T-helper 1 cell treated with Interleukin-12 subunit alpha and Interleukin-12 subunit beta and Interleukin-4 antibody, amounts not matched to agents 30 ng/mL and 1 ng/mL, for 36 hours (primary cell): ENCODE results near the gene CLSTN2. TPM values are rescaled to one million over a fixed set of nuclear protein-coding genes. Genes with fewer than 3 reads are reported as not detected.

ENCODE experiments used
- intact Hi-C: fragments of 100-400 bp; cut with micrococcal nuclease; formaldehyde crosslinking; loops from one replicate; pipeline ENCODE4 v1.15.1; 2024
- total RNA-seq: library from RNA; stranded (reverse); gene quantifications from 2 replicates; pipeline ENCODE4 v1.2.3, GENCODE V29; 2022

Gene CLSTN2
- total RNA-seq, 1 donor from 2014 or later: 0.05 TPM

GRCh38 chr3:140145528-140145927 is 210.5 kb downstream of the CLSTN2 start:
- intact Hi-C loops: no loop called here

GRCh38 chr3:140146668-140147067 is 211.7 kb downstream of the CLSTN2 start:
- intact Hi-C loops: no loop called here

- intact Hi-C loops: no loop called here
These were observed 213.0 kb downstream of the CLSTN2 start for GRCh38 chr3:140147965-140148490.

GRCh38 chr3:140148824-140149390 is 213.9 kb downstream of the CLSTN2 start:
- intact Hi-C loops: no loop called here

DNA sequence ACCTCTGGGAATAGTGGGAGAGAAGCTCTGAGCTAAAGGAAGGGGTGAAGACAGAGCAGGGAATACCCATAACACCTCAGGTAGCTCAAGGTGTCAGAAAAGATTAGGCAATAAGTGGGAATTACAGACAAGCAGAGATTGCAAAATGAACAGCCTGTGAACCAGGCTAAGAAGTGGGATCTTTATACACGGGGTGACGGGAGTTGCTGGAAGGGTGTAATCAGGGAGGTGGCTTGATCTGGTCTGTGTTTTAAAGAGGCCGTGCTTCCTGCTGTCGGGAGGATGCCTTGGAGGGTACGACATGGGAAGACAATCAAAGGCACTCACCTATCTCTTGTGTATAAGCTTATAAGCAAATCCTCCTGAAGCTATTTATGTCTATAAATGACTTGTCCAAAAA is 216.3 kb downstream of the CLSTN2 start:
- intact Hi-C loops: no loop called here

DNA sequence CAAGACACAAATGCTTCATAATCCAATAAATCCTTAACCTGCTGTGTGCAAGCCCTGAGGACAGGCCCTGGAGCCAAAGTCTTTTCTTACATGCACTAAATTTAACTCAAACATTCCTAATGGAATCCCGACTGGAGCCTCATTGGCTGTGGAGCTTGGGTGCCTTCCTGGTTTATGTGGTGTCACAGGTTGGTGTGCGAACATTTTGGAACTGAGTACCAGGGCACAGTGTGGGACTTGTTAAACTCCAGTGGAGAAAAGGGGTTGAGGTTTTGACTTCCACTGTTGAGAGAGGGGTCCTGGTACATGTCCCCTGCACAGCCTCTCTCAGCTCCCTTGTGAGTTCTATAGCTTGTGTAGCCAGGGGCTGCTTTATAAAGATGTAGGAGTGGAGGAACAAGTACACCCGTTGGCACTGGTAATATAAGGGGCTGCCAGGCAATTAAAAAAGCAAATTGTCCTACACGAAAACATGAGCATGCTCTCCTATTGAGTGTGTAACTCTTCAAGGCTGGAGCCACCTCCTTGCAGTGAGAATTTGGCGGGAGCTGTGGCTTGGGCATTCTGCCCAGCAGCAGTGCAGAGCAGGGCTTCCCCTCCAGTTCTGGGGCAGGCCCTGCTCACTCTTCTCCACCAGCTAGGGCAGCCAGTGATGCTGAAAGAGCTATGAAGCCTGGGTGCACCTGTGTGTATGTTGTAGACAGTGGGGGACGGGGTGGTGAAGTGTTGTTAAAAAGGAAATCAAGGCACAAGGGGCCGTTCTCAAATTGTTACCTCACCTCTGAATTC is 218.1 kb downstream of the CLSTN2 start:
- intact Hi-C loops: no loop called here

- intact Hi-C loops: no loop called here
These were observed 218.8 kb downstream of the CLSTN2 start for GRCh38 chr3:140153736-140154135.

- intact Hi-C loops: no loop called here
These were observed 222.2 kb downstream of the CLSTN2 start for GRCh38 chr3:140157161-140157560.

DNA sequence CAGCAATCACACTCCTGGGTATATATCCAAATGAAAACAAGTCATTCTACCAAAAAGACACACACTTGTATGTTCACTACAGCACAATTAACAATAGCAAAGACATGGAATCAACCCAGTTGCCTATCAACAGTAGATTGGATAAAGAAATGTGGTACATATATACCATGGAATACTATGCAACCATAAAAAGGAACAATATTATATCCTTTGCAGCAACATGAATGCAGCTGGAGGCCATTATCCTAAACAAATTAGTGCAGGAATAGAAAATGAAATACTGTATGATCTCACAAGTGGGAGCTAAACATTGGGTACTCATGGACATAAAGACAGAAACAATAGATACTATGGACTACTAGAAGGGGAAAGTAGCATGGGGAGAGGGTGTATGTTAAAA is 224.7 kb downstream of the CLSTN2 start:
- intact Hi-C loops: no loop called here

DNA sequence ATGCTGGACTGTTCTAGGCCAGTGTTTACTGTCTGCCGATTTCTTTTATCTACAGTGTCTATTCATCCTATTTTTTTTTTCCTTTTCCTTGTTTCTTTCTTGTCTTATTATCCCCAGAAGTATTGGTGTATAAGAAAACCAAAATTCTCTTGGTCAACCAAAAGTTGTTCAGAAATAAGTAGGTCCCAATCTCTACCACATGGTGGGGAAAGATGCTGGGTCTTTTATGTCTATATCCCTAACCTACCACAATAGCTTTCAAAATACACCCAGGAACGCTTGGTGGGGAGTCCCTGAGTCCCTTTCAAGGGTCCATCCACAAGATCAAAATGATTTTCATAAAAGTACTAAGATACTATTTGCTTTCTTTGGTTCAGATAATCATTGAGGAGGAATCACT is 225.6 kb downstream of the CLSTN2 start:
- intact Hi-C loops: no loop called here

DNA sequence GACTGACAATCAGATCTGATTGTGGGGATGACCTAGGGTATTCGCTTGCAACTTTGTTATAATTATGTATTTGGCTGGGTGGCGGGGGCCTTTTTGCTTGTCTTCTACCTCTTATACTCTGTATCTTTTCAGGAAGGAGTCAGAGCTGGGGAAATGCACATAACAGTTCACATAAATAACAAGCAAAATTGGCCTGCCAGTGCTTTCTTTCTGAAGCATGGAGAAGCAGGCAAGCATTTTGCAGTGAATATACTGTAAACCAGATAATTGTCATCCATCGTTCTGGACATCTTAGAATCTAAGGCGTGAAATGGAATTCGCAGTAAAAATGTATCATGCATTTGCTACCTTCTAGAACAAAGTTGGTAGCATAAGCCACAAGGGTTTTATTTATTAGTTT is 227.6 kb downstream of the CLSTN2 start:
- intact Hi-C loops: no loop called here

- intact Hi-C loops: no loop called here
These were observed 228.3 kb downstream of the CLSTN2 start for GRCh38 chr3:140163159-140163763.

DNA sequence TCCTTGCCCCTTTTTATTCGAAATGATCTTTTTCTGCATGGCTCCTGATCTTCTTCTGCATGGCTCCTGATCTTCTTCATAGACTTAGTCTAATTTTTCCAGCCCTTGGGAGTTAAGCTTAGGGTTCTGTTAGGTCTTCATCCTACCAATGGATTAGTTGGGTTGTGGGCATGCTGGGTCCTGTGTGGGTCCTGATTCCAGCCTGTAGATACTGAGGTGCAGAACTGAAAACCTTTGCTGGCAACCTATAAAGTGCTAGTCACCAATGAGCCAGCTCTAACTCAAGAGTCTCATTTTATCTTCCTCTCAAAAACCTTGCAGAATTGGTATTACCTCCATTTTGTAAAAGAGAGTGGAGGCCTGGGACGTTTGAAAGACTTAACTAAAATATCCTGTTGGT is 229.2 kb downstream of the CLSTN2 start:
- intact Hi-C loops: no loop called here

DNA sequence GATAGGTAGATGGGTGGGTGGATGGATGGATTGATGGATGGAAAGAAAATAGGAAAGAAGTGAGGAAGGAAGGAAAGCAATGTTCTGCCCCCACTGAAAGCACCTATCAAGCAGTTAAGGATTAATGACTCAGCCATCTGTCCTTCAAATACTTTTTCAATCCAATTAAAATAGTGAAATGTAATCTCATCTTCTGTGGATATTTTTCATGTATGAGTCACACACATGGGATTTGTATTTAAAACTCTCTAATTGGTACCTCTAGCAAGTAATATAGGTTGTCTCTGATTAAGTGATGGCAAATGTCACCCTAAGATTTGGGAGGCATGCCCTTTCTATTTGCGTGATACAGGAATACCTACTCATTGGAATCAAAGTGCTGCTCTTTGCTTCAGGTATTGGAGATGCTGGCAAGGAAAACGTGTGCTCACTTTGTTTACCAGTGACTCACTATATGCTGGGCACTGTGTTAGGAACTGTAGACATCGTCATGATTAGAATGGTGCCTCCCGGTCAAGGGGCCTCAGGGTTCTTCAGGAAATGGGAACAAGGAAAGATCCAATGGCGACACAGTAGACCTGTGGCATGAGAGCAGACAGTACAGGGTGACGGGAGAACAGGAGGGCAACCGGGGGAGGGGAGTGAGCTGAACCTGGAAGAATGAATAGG is 230.1 kb downstream of the CLSTN2 start:
- intact Hi-C loops: no loop called here

GRCh38 chr3:140165781-140166180 is 230.8 kb downstream of the CLSTN2 start:
- intact Hi-C loops: no loop called here

DNA sequence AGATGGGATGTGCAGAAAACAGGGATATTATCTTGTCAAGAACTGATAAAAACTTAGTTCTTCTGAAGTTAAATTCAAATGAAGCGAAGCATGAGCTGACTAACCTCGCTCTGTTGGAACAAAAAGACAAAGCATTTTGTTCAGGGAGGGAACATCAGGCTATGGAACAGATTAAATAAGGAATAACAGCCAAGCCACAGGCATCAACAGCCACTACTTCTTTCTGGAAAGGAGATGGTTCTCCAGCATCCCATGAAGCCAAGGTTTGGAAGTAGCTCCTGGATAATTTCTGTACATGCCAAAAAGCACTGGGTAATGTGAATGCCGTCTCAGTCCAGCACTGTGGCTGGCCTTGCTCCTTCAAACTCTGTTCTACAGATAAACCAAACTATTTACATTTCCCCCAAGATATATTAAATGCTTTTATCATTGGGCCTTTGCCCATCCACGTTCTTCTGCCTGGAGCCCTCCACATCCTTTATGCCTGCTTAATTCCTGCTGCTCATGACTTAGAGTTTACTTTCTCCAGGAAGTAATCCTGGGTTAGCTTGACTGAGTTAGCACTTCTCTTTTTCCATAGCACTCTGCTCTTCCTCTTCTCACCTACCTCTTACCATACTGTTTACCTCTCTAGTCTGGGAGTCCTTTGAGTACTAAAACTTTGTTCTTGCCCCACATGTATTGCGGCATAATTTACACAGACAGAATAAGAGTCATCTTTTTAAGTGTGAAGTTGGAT is 232.0 kb downstream of the CLSTN2 start:
- intact Hi-C loops: no loop called here

DNA sequence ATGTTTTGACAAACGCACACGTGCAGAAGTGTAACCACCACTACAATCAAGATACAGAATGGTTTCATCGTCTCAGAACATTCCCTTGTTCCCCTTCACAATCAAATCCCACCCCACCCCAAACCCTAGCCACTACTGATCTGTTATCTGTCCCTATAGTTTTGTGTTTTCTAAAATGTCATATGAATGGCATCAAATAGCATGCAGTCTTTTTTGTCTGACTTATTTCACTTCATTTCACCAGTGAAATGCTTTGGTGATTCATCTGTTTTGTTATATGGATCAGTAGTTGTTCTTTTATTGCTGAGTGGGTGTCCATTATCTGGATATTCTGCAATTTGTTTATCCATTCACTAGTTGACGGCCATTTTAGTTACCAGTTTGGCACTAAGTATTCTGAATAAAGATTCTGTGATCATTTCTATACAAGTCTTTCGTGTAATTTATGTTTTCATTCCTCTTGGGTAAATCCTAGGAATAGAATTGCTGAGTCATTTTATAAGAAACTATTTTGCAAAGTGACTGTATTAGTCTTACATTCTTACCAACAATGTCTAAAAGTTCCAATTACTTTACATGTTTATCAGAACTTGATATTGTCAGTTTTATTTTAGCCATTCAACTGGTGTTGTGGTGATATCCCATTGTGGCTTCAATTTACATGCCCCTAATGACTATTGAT is 232.8 kb downstream of the CLSTN2 start:
- intact Hi-C loops: no loop called here

DNA sequence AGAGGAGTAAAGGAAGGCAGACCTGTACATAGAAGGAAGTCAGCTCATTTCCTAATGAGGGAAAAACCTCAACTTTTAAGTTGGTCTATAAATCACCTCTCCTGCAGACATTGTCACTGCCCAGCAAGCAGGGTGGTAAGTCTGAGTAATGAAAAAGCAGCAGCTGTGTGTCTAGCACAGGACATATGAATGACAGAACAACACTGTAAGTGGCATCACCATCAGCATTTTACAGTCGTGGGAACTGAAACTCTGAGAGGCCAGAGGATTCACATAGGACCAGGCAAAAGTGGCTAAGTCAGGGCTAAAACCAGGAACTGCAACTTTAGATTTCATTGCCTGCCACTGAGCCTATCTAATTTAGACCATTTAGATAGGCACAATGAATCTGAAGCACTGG is 235.6 kb downstream of the CLSTN2 start:
- intact Hi-C loops: no loop called here

DNA sequence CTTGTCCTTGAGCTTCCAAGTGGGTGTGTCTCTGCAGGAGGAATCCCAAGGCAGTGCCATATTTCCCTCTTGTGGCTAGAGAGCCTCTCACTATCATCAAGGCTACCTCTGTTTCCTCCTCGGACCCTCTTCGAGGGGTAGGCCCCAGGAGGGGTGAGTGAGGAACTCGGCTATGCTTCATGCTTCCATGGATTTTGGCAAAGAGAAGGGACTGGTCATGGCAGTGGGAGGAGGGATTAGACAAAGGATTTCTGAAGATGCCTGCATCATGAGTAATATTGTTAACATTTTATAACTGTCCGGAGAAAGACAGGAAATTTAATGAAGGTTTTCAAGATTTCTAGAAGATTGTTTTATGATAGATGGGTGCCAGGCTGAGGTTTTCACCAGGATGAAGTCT is 241.5 kb downstream of the CLSTN2 start:
- intact Hi-C loops: no loop called here

DNA sequence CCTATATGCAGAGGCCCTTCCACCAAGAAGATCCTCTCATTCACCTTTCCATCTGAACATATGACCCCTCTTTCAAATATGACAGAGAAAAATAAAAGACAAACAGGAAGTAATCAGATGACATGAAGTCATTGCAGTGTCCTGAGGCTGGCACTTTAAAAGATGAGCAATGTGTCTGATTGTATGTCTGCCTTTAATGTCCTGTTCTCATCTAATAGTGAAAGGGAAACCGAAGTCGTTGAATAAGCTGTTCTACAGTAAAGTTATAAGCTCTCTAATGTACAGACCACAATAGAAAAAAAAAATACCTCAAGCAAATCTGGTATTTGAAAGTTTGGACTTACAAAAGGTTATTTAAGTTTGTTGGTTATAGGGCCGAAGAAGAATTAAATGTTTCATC is 243.0 kb downstream of the CLSTN2 start:
- intact Hi-C loops: no loop called here

DNA sequence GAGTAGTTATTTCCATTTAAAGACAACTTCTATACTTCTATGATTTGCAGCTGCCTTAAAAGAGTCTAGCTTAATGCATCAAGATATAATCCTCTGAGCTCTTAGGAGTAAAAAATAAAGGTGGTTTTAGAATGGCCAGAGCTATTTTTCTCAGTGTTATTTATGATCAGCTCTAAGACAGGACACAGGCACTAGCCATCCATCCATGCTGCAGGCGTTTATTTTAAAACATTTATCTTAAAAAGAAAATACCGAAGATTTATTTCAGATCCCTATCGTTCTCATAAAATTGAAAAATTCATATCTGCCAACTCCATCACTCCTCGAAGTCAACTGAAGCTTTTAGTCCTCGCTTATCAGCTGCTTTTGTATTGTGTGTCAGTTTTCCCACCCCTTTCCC is 243.5 kb downstream of the CLSTN2 start:
- intact Hi-C loops: no loop called here
